ENCODE data around the gene MTRR.

GRCh38 chr5:7837403-7837802 is 31.5 kb upstream of the MTRR start:
- no peak for TF ChIP-seq CTCF (IDR thresholded peaks at IDR 0.05 in 2 of 3, conservative IDR thresholded peaks at IDR 0.05 in 1 of 3; ENCODE audit: insufficient read depth in 2 of 3, low read depth in 1 of 3, low read length in 3 of 3)
- TF ChIP-seq ATF3 (IDR thresholded peaks at IDR 0.05), result no peak
- no peak for TF ChIP-seq ATF3 (CRISPR knock-in tag; conservative IDR thresholded peaks at IDR 0.05)
- TF ChIP-seq BACH1 (tag; IDR thresholded peaks at IDR 0.05), result no peak
- TF ChIP-seq SRSF9 (IDR thresholded peaks at IDR 0.05; ENCODE audit: borderline replicate concordance, low read depth, low read length), result no peak
- TF ChIP-seq MAX (CRISPR knock-in tag; IDR thresholded peaks at IDR 0.05), result no peak

Data from K562 (cell line).